Calu3 (cell line): ENCODE measurements around the gene RASGRF1. TPM values are rescaled to one million over a fixed set of nuclear protein-coding genes. Genes with fewer than 3 reads are reported as not detected.

Experiments
- BruUV-seq: library from RNA; stranded (reverse); fragments of 400-500 nt; replicated peaks from 2 replicates; lab custom pipeline; 2021; lab: Mats Ljungman, UMichigan
- CTCF ChIA-PET: fragments of 300-600 bp; sonication (Branson Sonifier 250); formaldehyde crosslinking; loops from one replicate; lab custom pipeline; 2022; ENCODE audit warnings: antibody characterized with exemption; lab: Charles Lee
- DNase-seq: peaks from one replicate; pipeline ENCODE4 v3.0.0; 2022
- H3K27ac Mint-ChIP-seq: one replicate; pipeline ENCODE4 v1.8.0; 2022; ENCODE audit warnings: mixed read lengths; ENCODE audit not compliant: unreplicated experiment
- H3K27me3 Mint-ChIP-seq: one replicate; pipeline ENCODE4 v1.8.0; 2022; ENCODE audit warnings: mixed read lengths; ENCODE audit not compliant: unreplicated experiment
- H3K36me3 Mint-ChIP-seq: one replicate; pipeline ENCODE4 v1.8.0; 2022; ENCODE audit warnings: mild to moderate bottlenecking, moderate library complexity, mixed read lengths; ENCODE audit not compliant: insufficient read depth, unreplicated experiment
- H3K4me1 Mint-ChIP-seq: one replicate; pipeline ENCODE4 v1.8.0; 2022; ENCODE audit warnings: mild to moderate bottlenecking, low read depth, mixed read lengths; ENCODE audit not compliant: unreplicated experiment
- H3K4me3 Mint-ChIP-seq: one replicate; pipeline ENCODE4 v1.8.0; 2022; ENCODE audit warnings: mild to moderate bottlenecking, low read depth, moderate library complexity, mixed read lengths; ENCODE audit not compliant: unreplicated experiment
- H3K9me3 Mint-ChIP-seq: one replicate; pipeline ENCODE4 v1.8.0; 2022; ENCODE audit warnings: low read depth, mixed read lengths; ENCODE audit not compliant: unreplicated experiment
- CTCF ChIP-seq: fragments of 200-600 bp; IDR thresholded peaks from one replicate; pipeline ENCODE4 v1.8.0; 2022; ENCODE audit warnings: antibody characterized with exemption; ENCODE audit not compliant: unreplicated experiment
- intact Hi-C: fragments of 100-400 bp; cut with micrococcal nuclease; formaldehyde crosslinking; loops from one replicate; pipeline ENCODE4 v1.10.0; 2022; ENCODE audit not compliant: unreplicated experiment
- total RNA-seq: library from RNA; stranded (reverse); gene quantifications from 2 replicates; pipeline ENCODE4 v1.2.3, GENCODE V29; 2022

Gene RASGRF1
- total RNA-seq, 1 experiment from 2014 or later = 2.2 TPM

- Mint-ChIP-seq H3K27ac (no peak overlapping the region), H3K36me3 (no peaks in the 10 kb centered on the region), H3K4me1 (no peaks in the 10 kb centered on the region), H3K9me3 (peaks cover 5% of the 10 kb centered on the region), H3K4me3 (no peak overlapping the region), H3K27me3 (peaks cover 100% of the 10 kb centered on the region)
- BruUV-seq = no TSS peak
- intact Hi-C loops = no loop called here
- CTCF ChIA-PET = no interaction called here
- TF ChIP-seq CTCF = no peak
- DNase-seq = no peak
Measured at GRCh38 chr15:79132770-79133169, 42.2 kb upstream of the RASGRF1 start.

GRCh38 chr15:79132361-79132760 is 41.8 kb upstream of the RASGRF1 start:
- Mint-ChIP-seq H3K4me1 (no peaks in the 10 kb centered on the region), H3K27ac (no peak overlapping the region), H3K36me3 (no peaks in the 10 kb centered on the region), H3K9me3 (peaks cover 5% of the 10 kb centered on the region), H3K27me3 (peaks cover 100% of the 10 kb centered on the region), H3K4me3 (no peak overlapping the region)
- intact Hi-C loops = no loop called here
- no peak for TF ChIP-seq CTCF
- no TSS peak for BruUV-seq
- no peak for DNase-seq
- CTCF ChIA-PET = no interaction called here

GRCh38 chr15:79130535-79131130 is 40.1 kb upstream of the RASGRF1 start:
- H3K27me3 Mint-ChIP-seq = peaks cover 100% of the 10 kb centered on the region
- no peaks in the 10 kb centered on the region for H3K4me1 Mint-ChIP-seq
- H3K4me3 Mint-ChIP-seq = no peak overlapping the region
- no peaks in the 10 kb centered on the region for H3K36me3 Mint-ChIP-seq
- intact Hi-C loops = no loop called here
- H3K27ac Mint-ChIP-seq = no peak overlapping the region
- CTCF ChIA-PET = interaction anchor here (1.1 kb wide), 2 partner anchors 12 to 54 kb away, joined by 3 to 6 read pairs; no protein-coding TSS in a partner anchor
- no peak for TF ChIP-seq CTCF
- DNase-seq = no peak
- peaks cover 5% of the 10 kb centered on the region for H3K9me3 Mint-ChIP-seq
- no TSS peak for BruUV-seq

- intact Hi-C loops = no loop called here
- Mint-ChIP-seq H3K4me3 (no peak overlapping the region), H3K27ac (no peak overlapping the region), H3K4me1 (no peaks in the 10 kb centered on the region), H3K9me3 (peaks cover 5% of the 10 kb centered on the region), H3K27me3 (peaks cover 100% of the 10 kb centered on the region), H3K36me3 (no peaks in the 10 kb centered on the region)
- no peak for DNase-seq
- CTCF ChIA-PET = no interaction called here
- BruUV-seq = no TSS peak
- no peak for TF ChIP-seq CTCF
Measured at GRCh38 chr15:79129235-79129634, 38.7 kb upstream of the RASGRF1 start.
